CD4-positive, alpha-beta T cell treated with Interleukin-6 at 100 ng/mL for 8 hours (primary cell): Measurements from ENCODE around the gene ABCA2.
"Not testable (repeated sequence)": the region's sequence is repeated elsewhere in the genome, so short reads cannot be mapped to it uniquely, and the experiment has no call there.

Source experiments
- DNase-seq: peaks from one replicate; pipeline ENCODE4 v3.0.0-alpha.2; 2020; ENCODE audit warnings: mixed read lengths, low spot score

ABCA2 gene

GRCh38 chr9:137064027-137064879, 36.2 kb upstream of the ABCA2 start:
- DNase-seq: peak; percentile 51

GRCh38 chr9:137063311-137064026, 35.4 kb upstream of the ABCA2 start:
- DNase-seq: no peak

GRCh38 chr9:137062798-137063197, 34.8 kb upstream of the ABCA2 start:
- DNase-seq: not testable (repeated sequence)

GRCh38 chr9:137062384-137062783, 34.3 kb upstream of the ABCA2 start:
- no peak for DNase-seq

GRCh38 chr9:137058521-137059234, 30.6 kb upstream of the ABCA2 start:
- no peak for DNase-seq

GRCh38 chr9:137057545-137057944, 29.5 kb upstream of the ABCA2 start:
- no peak for DNase-seq

- no peak for DNase-seq
Observed at GRCh38 chr9:137056739-137057415, 28.8 kb upstream of the ABCA2 start.

- DNase-seq: no peak
Observed at GRCh38 chr9:137055385-137056364, 27.6 kb upstream of the ABCA2 start.

- DNase-seq: no peak
Observed at GRCh38 chr9:137054932-137055384, 26.9 kb upstream of the ABCA2 start.

- DNase-seq: peak; percentile 31
Observed at GRCh38 chr9:137053944-137054931, 26.2 kb upstream of the ABCA2 start, which contains the start of gene ENTPD2. TSS of gene ENTPD2 (minus strand) at chr9:137054061. CDS start at chr9:137053997, 64 bp downstream.

GRCh38 chr9:137052998-137053943, 25.2 kb upstream of the ABCA2 start:
- no peak for DNase-seq

- no peak for DNase-seq
Observed at GRCh38 chr9:137052293-137052692, 24.3 kb upstream of the ABCA2 start.

GRCh38 chr9:137051145-137051724, 23.2 kb upstream of the ABCA2 start:
- DNase-seq: no peak

- no peak for DNase-seq
Observed at GRCh38 chr9:137050570-137050969, 22.5 kb upstream of the ABCA2 start.

- DNase-seq: peak; percentile 44
Observed at GRCh38 chr9:137049544-137050449, 21.8 kb upstream of the ABCA2 start.

- no peak for DNase-seq
Observed at GRCh38 chr9:137048655-137049543, 20.9 kb upstream of the ABCA2 start.
